ENCODE results near the gene RAB6B. TPM values are rescaled to one million over a fixed set of nuclear protein-coding genes. Genes with fewer than 3 reads are reported as not detected.

Gene RAB6B
- total and polyA plus RNA-seq, 2 experiments from 2014 or later: 2.6 to 3.0 TPM

DNA sequence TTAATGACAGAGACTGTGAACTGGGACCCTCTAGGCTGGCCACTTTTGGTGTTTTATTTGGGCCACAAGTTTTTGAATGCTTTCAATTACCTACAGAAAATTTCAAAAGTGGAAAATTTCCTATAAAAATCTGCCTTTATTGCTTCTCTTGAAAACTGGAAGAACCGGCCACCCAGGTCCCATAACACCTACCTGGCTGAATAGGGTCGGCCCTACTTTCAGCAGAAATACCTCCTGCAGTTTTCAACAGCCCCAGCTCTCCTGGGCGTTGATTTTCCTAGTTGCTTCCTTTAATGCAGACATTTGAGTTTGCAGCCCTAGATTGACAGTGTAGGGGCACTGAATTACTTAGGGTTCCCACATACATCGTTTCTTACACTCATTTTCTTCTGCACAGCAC lies 90.8 kb downstream of the RAB6B start:
- H3K36me3 ChIP-seq: no peaks in the 10 kb centered on the region
- peaks cover 3% of the 10 kb centered on the region for H3K4me1 ChIP-seq (ENCODE audit: low read depth)
- H3K27ac ChIP-seq: no peak overlapping the region
- H3K27me3 ChIP-seq: peaks cover 25% of the 10 kb centered on the region
- TF ChIP-seq, protein P1, sequence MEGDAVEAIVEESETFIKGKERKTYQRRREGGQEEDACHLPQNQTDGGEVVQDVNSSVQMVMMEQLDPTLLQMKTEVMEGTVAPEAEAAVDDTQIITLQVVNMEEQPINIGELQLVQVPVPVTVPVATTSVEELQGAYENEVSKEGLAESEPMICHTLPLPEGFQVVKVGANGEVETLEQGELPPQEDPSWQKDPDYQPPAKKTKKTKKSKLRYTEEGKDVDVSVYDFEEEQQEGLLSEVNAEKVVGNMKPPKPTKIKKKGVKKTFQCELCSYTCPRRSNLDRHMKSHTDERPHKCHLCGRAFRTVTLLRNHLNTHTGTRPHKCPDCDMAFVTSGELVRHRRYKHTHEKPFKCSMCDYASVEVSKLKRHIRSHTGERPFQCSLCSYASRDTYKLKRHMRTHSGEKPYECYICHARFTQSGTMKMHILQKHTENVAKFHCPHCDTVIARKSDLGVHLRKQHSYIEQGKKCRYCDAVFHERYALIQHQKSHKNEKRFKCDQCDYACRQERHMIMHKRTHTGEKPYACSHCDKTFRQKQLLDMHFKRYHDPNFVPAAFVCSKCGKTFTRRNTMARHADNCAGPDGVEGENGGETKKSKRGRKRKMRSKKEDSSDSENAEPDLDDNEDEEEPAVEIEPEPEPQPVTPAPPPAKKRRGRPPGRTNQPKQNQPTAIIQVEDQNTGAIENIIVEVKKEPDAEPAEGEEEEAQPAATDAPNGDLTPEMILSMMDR (IDR thresholded peaks at IDR 0.05; ENCODE audit: low read depth, low read length): no peak
- DNase-seq (ENCODE audit: low read depth in 1 of 2, low spot score in 1 of 2): no peak
- no peak overlapping the region for H3K4me3 ChIP-seq
- H3K9me3 ChIP-seq (ENCODE audit: low read depth): no peaks in the 10 kb centered on the region

DNA sequence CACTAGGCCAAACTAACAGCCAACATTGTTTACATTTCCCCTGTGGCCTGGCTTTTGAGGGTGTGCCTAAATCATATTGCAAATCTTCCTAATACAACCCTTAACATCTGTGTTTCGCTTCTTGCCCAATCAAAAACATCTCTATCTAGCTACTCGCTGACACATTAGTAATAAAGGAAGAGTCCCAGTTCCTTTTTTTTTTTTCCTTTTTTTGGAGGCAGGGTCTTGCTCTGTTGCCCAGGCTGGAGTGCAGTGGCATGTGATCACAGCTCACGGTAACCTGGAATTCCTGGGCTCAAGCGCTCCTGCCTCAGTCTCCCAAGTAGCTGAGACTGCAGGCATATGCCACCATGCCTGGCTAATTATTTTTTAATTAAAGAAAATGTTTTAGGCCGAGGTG lies 92.2 kb downstream of the RAB6B start:
- no peak for DNase-seq (ENCODE audit: low read depth in 1 of 2, low spot score in 1 of 2)
- H3K4me1 ChIP-seq (ENCODE audit: low read depth): peaks cover 3% of the 10 kb centered on the region
- peaks cover 29% of the 10 kb centered on the region for H3K27me3 ChIP-seq
- TF ChIP-seq, protein P1 (IDR thresholded peaks at IDR 0.05; ENCODE audit: low read depth, low read length): no peak
- no peaks in the 10 kb centered on the region for H3K36me3 ChIP-seq
- H3K27ac ChIP-seq: no peak overlapping the region
- no peaks in the 10 kb centered on the region for H3K9me3 ChIP-seq (ENCODE audit: low read depth)
- H3K4me3 ChIP-seq: no peak overlapping the region

DNA sequence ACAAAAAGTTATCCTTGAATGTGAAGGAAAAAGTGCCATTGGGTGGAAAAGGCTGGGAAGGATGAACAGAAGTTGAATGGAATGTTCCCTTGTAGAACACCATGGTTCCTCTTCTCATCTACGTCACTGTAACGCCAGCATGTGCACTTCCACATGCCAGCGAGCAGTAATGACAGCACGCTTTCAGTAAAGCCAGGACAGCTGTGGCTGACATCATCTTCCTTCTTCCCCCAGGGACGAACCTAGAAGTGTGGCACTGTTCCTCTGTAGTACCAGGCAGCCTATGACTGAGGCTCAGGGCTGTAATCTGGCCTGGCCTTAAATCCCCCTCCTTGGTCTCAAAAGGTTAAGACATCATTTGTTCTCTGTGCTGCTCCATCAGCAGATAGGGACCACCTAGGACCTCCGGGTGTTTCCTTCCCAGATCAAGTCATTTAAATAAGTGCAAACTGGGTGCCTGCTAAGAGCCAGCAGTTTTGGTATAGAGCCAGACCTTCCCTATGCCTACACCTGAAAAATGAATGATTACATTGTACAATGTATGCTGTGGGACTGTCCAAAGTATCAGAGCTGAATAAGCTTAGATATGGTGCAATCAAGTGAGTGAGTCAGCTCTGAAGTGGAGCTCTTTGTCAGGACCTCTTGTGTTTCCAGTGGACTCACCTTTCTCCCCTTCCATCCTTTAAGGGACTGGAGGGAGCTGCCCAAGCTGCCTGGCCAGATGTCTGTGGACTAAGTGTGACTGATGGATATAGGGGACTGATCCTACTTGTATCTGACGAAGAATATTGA lies 95.7 kb downstream of the RAB6B start:
- TF ChIP-seq, protein P1 (IDR thresholded peaks at IDR 0.05; ENCODE audit: low read depth, low read length): no peak
- DNase-seq (ENCODE audit: low read depth in 1 of 2, low spot score in 1 of 2): peak in 1 of 2 donors; percentile 30
- H3K4me1 ChIP-seq (ENCODE audit: low read depth): no peaks in the 10 kb centered on the region

DNA sequence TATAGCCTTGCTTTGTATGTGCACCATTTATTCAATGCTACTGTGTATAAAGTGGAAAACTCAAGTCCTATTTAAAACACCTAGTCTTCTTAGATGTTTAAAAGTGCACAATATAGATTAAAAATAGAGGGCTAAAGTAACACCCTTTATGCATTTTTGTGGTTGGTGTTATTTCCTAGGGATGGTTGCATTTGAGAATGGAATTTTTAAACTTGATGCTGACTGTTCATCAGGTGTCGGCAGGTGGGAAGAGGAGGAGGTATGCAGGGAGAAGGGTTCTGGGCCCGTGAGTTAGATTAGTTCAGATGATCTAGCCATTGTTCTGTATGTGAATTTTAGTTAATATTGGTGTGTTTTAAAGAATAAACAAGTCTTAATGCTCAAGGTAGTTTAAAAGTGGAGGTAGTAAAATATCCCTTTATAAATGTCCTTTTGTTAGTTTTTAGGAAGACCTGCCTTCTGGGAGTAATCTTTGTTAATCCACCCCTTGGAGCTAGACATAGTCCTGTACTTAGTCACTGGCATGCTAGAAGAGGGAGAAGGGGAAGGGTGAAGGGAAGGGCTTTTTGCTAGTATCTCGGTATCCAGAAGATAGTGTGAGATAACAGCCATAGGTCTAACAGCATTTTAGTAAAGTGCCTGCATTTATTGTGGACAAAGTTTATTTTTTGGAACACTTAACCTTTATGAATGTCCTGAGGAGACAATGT lies 98.1 kb downstream of the RAB6B start:
- H3K4me3 ChIP-seq: no peak overlapping the region
- peaks cover 28% of the 10 kb centered on the region for H3K27me3 ChIP-seq
- TF ChIP-seq, protein P1 (IDR thresholded peaks at IDR 0.05; ENCODE audit: low read depth, low read length): no peak
- no peaks in the 10 kb centered on the region for H3K9me3 ChIP-seq (ENCODE audit: low read depth)
- H3K36me3 ChIP-seq: no peaks in the 10 kb centered on the region
- no peak for DNase-seq (ENCODE audit: low read depth in 1 of 2, low spot score in 1 of 2)
- H3K4me1 ChIP-seq (ENCODE audit: low read depth): no peaks in the 10 kb centered on the region
- H3K27ac ChIP-seq: no peak overlapping the region

More for the DNA sequence above, 95.7 kb downstream of the RAB6B start:
- H3K36me3 ChIP-seq: no peaks in the 10 kb centered on the region
- no peak overlapping the region for H3K4me3 ChIP-seq
- H3K9me3 ChIP-seq (ENCODE audit: low read depth): no peaks in the 10 kb centered on the region
- H3K27me3 ChIP-seq: peaks cover 30% of the 10 kb centered on the region
- H3K27ac ChIP-seq: no peak overlapping the region

DNA sequence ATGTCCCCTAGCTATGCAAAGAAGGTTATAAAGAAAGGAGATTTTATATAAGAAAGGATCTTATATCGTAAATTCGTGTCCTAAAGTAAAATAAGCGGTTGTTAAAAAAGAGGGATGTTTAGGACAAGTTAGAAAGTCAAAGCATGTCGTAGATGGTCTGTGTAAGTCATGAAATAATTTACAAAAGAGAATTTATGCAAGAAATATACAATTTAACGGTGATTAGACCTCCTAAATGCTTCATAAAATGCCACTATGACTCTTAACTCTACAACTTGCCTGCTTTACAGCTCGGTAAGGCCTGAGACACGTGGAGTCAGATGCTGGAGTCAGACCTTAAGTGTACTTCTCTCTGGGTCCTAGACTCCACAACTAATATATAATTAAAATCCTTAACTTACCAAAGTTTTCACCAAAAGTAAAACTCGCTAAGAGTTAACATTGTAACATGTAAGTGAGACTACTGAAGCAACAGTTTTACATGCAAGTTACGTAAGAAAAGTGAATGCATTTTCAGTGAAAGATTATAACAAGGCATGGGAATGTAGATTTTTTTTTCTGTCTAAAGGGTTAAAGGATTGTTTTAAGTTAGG lies 103.4 kb downstream of the RAB6B start:
- Histone ChIP-seq H3K9me3 (ENCODE audit: low read depth) (no peaks in the 10 kb centered on the region), H3K27ac (no peak overlapping the region), H3K27me3 (no peaks in the 10 kb centered on the region), H3K4me3 (no peak overlapping the region), H3K4me1 (ENCODE audit: low read depth) (no peaks in the 10 kb centered on the region), H3K36me3 (no peaks in the 10 kb centered on the region)
- peak; percentile 3 to 11 for DNase-seq (ENCODE audit: low read depth in 1 of 2, low spot score in 1 of 2)
- TF ChIP-seq, protein P1 (IDR thresholded peaks at IDR 0.05; ENCODE audit: low read depth, low read length): no peak

Data from cardiac muscle cell (in vitro differentiated cells and primary cell).